Left ventricle myocardium superior (tissue), 1 donor: ENCODE measurements around the gene RHOU. TPM values are rescaled to one million over a fixed set of nuclear protein-coding genes. Genes with fewer than 3 reads are reported as not detected.
A peak's percentile ranks its signal among the peaks of the same experiment; 100 is the strongest.

Experiments
- ATAC-seq: fragments of 200-7000 bp; cut with Tn5 transposase; one replicate; pipeline ENCODE4 v1.9.1; 2020; ENCODE audit warnings: mild to moderate bottlenecking, moderate library complexity
- DNase-seq: peaks from one replicate; pipeline ENCODE4 v3.0.0-alpha.2; 2020
- intact Hi-C: fragments of 100-400 bp; cut with micrococcal nuclease; formaldehyde crosslinking; loops from one replicate; pipeline ENCODE4 v1.11.0; 2022
- total RNA-seq: library from RNA; stranded (reverse); fragmentation: NEBNext Ultra II Directional; extraction: Animal tissue kit (Norgen Biotek cat#: 25700); gene quantifications from one replicate; pipeline ENCODE4 v1.2.1, GENCODE V29; 2021
- donor health status: DM: no; HTN: yes; CAD: no; lungs with severe emphysema.

The RHOU gene
- total RNA-seq, 1 donor from 2014 or later = 4.4 TPM

- ATAC-seq = peak; percentile 28
- intact Hi-C loops = no loop called here
- peak; percentile 62 for DNase-seq
These were observed 750 bp downstream of the RHOU start for GRCh38 chr1:228735871-228736586.

GRCh38 chr1:228736844-228737445 lies 1.7 kb downstream of the RHOU start:
- ATAC-seq = no peak
- no peak for DNase-seq
- intact Hi-C loops = no loop called here

GRCh38 chr1:228737601-228738041 lies 2.3 kb downstream of the RHOU start:
- no peak for DNase-seq
- ATAC-seq = no peak
- intact Hi-C loops = no loop called here

GRCh38 chr1:228739826-228740225 lies 4.5 kb downstream of the RHOU start:
- no peak for ATAC-seq
- intact Hi-C loops = no loop called here
- DNase-seq = no peak

GRCh38 chr1:228740543-228741317 lies 5.5 kb downstream of the RHOU start:
- intact Hi-C loops = no loop called here
- ATAC-seq = no peak
- no peak for DNase-seq

GRCh38 chr1:228742281-228742860 lies 7.1 kb downstream of the RHOU start:
- intact Hi-C loops = no loop called here
- DNase-seq = no peak
- no peak for ATAC-seq

- intact Hi-C loops = no loop called here
- ATAC-seq = no peak
- DNase-seq = no peak
These were observed 8.1 kb downstream of the RHOU start for GRCh38 chr1:228743405-228743804.

GRCh38 chr1:228744356-228744755 lies 9.1 kb downstream of the RHOU start:
- intact Hi-C loops = no loop called here
- ATAC-seq = no peak
- no peak for DNase-seq

- intact Hi-C loops = no loop called here
These were observed 9.6 kb downstream of the RHOU start for GRCh38 chr1:228744918-228745317.

GRCh38 chr1:228745497-228745896 lies 10.2 kb downstream of the RHOU start:
- ATAC-seq = no peak
- intact Hi-C loops = no loop called here

More at GRCh38 chr1:228744918-228745317, 9.6 kb downstream of the RHOU start:
- ATAC-seq = no peak
- DNase-seq = no peak

GRCh38 chr1:228747301-228747935 lies 12.1 kb downstream of the RHOU start:
- intact Hi-C loops = no loop called here
- no peak for ATAC-seq
- DNase-seq = no peak

More at GRCh38 chr1:228745497-228745896, 10.2 kb downstream of the RHOU start:
- no peak for DNase-seq

GRCh38 chr1:228748029-228748428 lies 12.8 kb downstream of the RHOU start:
- intact Hi-C loops = no loop called here
- ATAC-seq (no peak), DNase-seq (no peak)

- intact Hi-C loops = no loop called here
- ATAC-seq (no peak), DNase-seq (no peak)
These were observed 13.2 kb downstream of the RHOU start for GRCh38 chr1:228748431-228748830.

GRCh38 chr1:228749765-228750164 lies 14.5 kb downstream of the RHOU start:
- no peak for ATAC-seq
- no peak for DNase-seq
- intact Hi-C loops = no loop called here

- DNase-seq = no peak
- no peak for ATAC-seq
- intact Hi-C loops = no loop called here
These were observed 15.6 kb downstream of the RHOU start for GRCh38 chr1:228750915-228751314.

- intact Hi-C loops = no loop called here
- ATAC-seq (no peak), DNase-seq (no peak)
These were observed 16.2 kb downstream of the RHOU start for GRCh38 chr1:228751360-228752098.

GRCh38 chr1:228752258-228752657 lies 17.0 kb downstream of the RHOU start:
- DNase-seq = no peak
- intact Hi-C loops = no loop called here
- no peak for ATAC-seq

- intact Hi-C loops = no loop called here
- DNase-seq = no peak
- no peak for ATAC-seq
These were observed 17.5 kb downstream of the RHOU start for GRCh38 chr1:228752675-228753265.
